ENCODE results near the gene FOXO6. TPM values are rescaled to one million over a fixed set of nuclear protein-coding genes. Genes with fewer than 3 reads are reported as not detected.

The FOXO6 gene
- total RNA-seq, 1 donor from 2014 or later: 0.55 TPM

- H3K27ac Mint-ChIP-seq: no peak overlapping the region
- no peaks in the 10 kb centered on the region for H3K36me3 Mint-ChIP-seq (ENCODE audit: low read depth)
- ChIA-PET CTCF (no interaction called here), POLR2A (no interaction called here)
- no peak for DNase-seq
- TF ChIP-seq, protein P1, sequence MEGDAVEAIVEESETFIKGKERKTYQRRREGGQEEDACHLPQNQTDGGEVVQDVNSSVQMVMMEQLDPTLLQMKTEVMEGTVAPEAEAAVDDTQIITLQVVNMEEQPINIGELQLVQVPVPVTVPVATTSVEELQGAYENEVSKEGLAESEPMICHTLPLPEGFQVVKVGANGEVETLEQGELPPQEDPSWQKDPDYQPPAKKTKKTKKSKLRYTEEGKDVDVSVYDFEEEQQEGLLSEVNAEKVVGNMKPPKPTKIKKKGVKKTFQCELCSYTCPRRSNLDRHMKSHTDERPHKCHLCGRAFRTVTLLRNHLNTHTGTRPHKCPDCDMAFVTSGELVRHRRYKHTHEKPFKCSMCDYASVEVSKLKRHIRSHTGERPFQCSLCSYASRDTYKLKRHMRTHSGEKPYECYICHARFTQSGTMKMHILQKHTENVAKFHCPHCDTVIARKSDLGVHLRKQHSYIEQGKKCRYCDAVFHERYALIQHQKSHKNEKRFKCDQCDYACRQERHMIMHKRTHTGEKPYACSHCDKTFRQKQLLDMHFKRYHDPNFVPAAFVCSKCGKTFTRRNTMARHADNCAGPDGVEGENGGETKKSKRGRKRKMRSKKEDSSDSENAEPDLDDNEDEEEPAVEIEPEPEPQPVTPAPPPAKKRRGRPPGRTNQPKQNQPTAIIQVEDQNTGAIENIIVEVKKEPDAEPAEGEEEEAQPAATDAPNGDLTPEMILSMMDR (IDR thresholded peaks at IDR 0.05): no peak
- H3K4me1 Mint-ChIP-seq: no peaks in the 10 kb centered on the region
- peaks cover 26% of the 10 kb centered on the region for H3K27me3 Mint-ChIP-seq
- intact Hi-C loops (cut with micrococcal nuclease): no loop called here
- H3K9me3 Mint-ChIP-seq: peaks cover 4% of the 10 kb centered on the region
- no peak overlapping the region for H3K4me3 Mint-ChIP-seq
- no peak for ATAC-seq (ENCODE audit: low read depth)
Measured at GRCh38 chr1:41412748-41413147, 51.5 kb downstream of the FOXO6 start.

- intact Hi-C loops (cut with micrococcal nuclease): no loop called here
- H3K4me3 Mint-ChIP-seq: no peak overlapping the region
Measured at GRCh38 chr1:41413748-41414281, 52.6 kb downstream of the FOXO6 start.

GRCh38 chr1:41414296-41414695 is 53.1 kb downstream of the FOXO6 start:
- intact Hi-C loops (cut with micrococcal nuclease): no loop called here
- Mint-ChIP-seq H3K4me3 (no peak overlapping the region), H3K27ac (no peak overlapping the region), H3K27me3 (peaks cover 18% of the 10 kb centered on the region), H3K36me3 (ENCODE audit: low read depth) (no peaks in the 10 kb centered on the region), H3K9me3 (peaks cover 4% of the 10 kb centered on the region), H3K4me1 (no peaks in the 10 kb centered on the region)
- TF ChIP-seq, protein P1 (IDR thresholded peaks at IDR 0.05): no peak
- ChIA-PET POLR2A (no interaction called here), CTCF (interaction anchor here (1.2 to 2.3 kb wide), 2 partner anchors 54 to 145 kb away, joined by 3 to 6 read pairs; no protein-coding TSS in a partner anchor)
- DNase-seq: no peak
- ATAC-seq (ENCODE audit: low read depth): no peak

More at GRCh38 chr1:41413748-41414281, 52.6 kb downstream of the FOXO6 start:
- ChIA-PET POLR2A (no interaction called here), CTCF (no interaction called here)
- H3K27me3 Mint-ChIP-seq: peaks cover 21% of the 10 kb centered on the region
- ATAC-seq (ENCODE audit: low read depth) (no peak), DNase-seq (no peak)
- H3K9me3 Mint-ChIP-seq: peaks cover 4% of the 10 kb centered on the region
- H3K27ac Mint-ChIP-seq: no peak overlapping the region
- TF ChIP-seq, protein P1 (IDR thresholded peaks at IDR 0.05): no peak
- H3K4me1 Mint-ChIP-seq: no peaks in the 10 kb centered on the region
- no peaks in the 10 kb centered on the region for H3K36me3 Mint-ChIP-seq (ENCODE audit: low read depth)

DNA sequence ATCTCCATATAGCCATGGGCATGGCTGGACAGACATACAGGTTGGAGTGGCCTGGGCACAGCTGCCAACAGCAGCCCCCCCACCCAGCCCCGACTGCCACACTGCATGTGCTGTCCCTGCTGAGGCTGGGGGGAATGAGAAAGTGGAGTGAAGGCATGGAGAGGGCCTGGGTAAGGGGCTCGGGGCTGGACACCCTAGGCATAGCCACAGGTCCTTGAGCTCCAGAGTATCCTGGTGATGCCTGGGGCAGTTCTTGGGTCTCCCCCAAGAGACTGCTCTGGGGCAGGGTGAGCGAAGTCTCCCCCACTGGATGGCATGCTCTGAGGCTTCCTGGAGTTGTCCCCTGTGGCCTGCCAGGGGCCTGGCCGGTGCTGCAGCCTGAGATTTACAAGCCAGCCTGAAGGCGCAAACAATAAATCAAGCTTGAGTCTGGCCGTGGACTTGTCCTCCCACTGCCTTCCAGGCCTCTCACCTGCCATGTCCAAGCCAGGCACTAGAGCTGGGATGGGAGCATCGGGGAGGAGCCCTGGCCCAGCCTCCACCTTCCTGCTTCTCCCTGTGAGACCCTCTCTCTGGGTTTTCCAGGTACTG is 53.6 kb downstream of the FOXO6 start:
- TF ChIP-seq, protein P1 (IDR thresholded peaks at IDR 0.05): no peak
- Mint-ChIP-seq H3K27ac (no peak overlapping the region), H3K27me3 (peaks cover 14% of the 10 kb centered on the region), H3K36me3 (ENCODE audit: low read depth) (no peaks in the 10 kb centered on the region), H3K4me1 (no peaks in the 10 kb centered on the region), H3K9me3 (peaks cover 4% of the 10 kb centered on the region), H3K4me3 (no peak overlapping the region)
- ChIA-PET CTCF (interaction anchor here (1.2 to 2.3 kb wide), 4 partner anchors 54 to 148 kb away, joined by 3 to 10 read pairs (median 6); no protein-coding TSS in a partner anchor), POLR2A (no interaction called here)
- intact Hi-C loops (cut with micrococcal nuclease): no loop called here
- DNase-seq: no peak
- ATAC-seq (ENCODE audit: low read depth): no peak

- TF ChIP-seq, protein P1 (IDR thresholded peaks at IDR 0.05): no peak
- DNase-seq (no peak), ATAC-seq (ENCODE audit: low read depth) (no peak)
- no peak overlapping the region for H3K27ac Mint-ChIP-seq
- no peaks in the 10 kb centered on the region for H3K4me1 Mint-ChIP-seq
- H3K36me3 Mint-ChIP-seq (ENCODE audit: low read depth): no peaks in the 10 kb centered on the region
- ChIA-PET CTCF (interaction anchor here (1.6 to 2.3 kb wide), 4 partner anchors 133 to 149 kb away, joined by 5 to 10 read pairs (median 6); no protein-coding TSS in a partner anchor), POLR2A (no interaction called here)
- intact Hi-C loops (cut with micrococcal nuclease): loop anchor here (2.0 kb wide), 1 partner anchor 55 kb away; the partner anchor contains the start of gene FOXO6
- H3K9me3 Mint-ChIP-seq: peaks cover 3% of the 10 kb centered on the region
- H3K27me3 Mint-ChIP-seq: peaks cover 14% of the 10 kb centered on the region
- H3K4me3 Mint-ChIP-seq: no peak overlapping the region
Measured at GRCh38 chr1:41416081-41416480, 54.8 kb downstream of the FOXO6 start.

Measured in activated B cell treated with CpG ODN at 0.5 μM for 24 hours (primary cell).